H1 (cell line): ENCODE data around the gene RAB35. TPM values are rescaled to one million over a fixed set of nuclear protein-coding genes. Genes with fewer than 3 reads are reported as not detected.

Experiments
- CTCF ChIA-PET: fragments of 300-600 bp; sonication (Branson Sonifier 250); formaldehyde crosslinking; loops from one replicate; lab custom pipeline; 2021; ENCODE audit not compliant: partially characterized antibody; lab: Charles Lee
- POLR2A ChIA-PET: fragments of 300-600 bp; sonication (Branson Sonifier 250); formaldehyde crosslinking; loops from one replicate; lab custom pipeline; 2021; ENCODE audit warnings: inconsistent platforms; ENCODE audit not compliant: partially characterized antibody; lab: Charles Lee
- DNase-seq, 2 experiments: peaks; one replicate each; pipeline versions ENCODE4 v3.0.0 to v3.0.0-alpha.2; 2010 to 2022; ENCODE audit warnings: low spot score in 2 of 2, low read depth in 1 of 2, mixed read lengths in 1 of 2
- FAIRE-seq: peaks from 2 replicates; lab custom pipeline; 2011; peaks lifted over from hg19 to GRCh38; lab: Jason Lieb, UNC
- H2AFZ ChIP-seq: 2 replicates; pipeline ENCODE4 v1.8.1; 2012; ENCODE audit warnings: low read length, inconsistent platforms
- H2AK5ac ChIP-seq: 2 replicates; pipeline ENCODE4 v1.6.1; 2013; ENCODE audit warnings: low read depth, low read length
- H2BK120ac ChIP-seq: replicated peaks from 2 replicates; pipeline ENCODE3; 2013; ENCODE audit warnings: low read depth, low read length, inconsistent platforms
- H2BK12ac ChIP-seq: 2 replicates; pipeline ENCODE4 v1.6.1; 2013; ENCODE audit warnings: low read depth, low read length
- H2BK15ac ChIP-seq: 2 replicates; pipeline ENCODE4 v1.6.1; 2013; ENCODE audit warnings: low read length
- H2BK20ac ChIP-seq: 2 replicates; pipeline ENCODE4 v1.6.1; 2013; ENCODE audit warnings: low read length
- H2BK5ac ChIP-seq: 2 replicates; pipeline ENCODE4 v1.6.1; 2013; ENCODE audit warnings: low read depth, low read length
- H3K14ac ChIP-seq: 2 replicates; pipeline ENCODE4 v1.6.1; 2013; ENCODE audit warnings: inconsistent platforms; ENCODE audit not compliant: insufficient read length
- H3K18ac ChIP-seq: 2 replicates; pipeline ENCODE4 v1.6.1; 2013; ENCODE audit warnings: low read length; ENCODE audit errors: extremely low read depth
- H3K23ac ChIP-seq: 2 replicates; pipeline ENCODE4 v1.6.1; 2013; ENCODE audit warnings: inconsistent platforms; ENCODE audit not compliant: insufficient read length
- H3K23me2 ChIP-seq: 2 replicates; pipeline ENCODE4 v1.6.1; 2013; ENCODE audit warnings: low read depth, low read length
- H3K27ac ChIP-seq: 2 replicates; pipeline ENCODE4 v1.6.1; 2011; ENCODE audit warnings: low read depth, low read length, inconsistent platforms
- H3K27me3 ChIP-seq, 4 experiments: replicated peaks in 1 of 4; 1 replicate in 1 of 4; 2 replicates in 3 of 4; pipeline versions ENCODE4 v1.6.1 to v1.8.1; 2011 to 2013; ENCODE audit warnings: low read length in 3 of 4, mild to moderate bottlenecking in 3 of 4, inconsistent platforms in 2 of 4, mixed read lengths in 2 of 4, moderate library complexity in 1 of 4; ENCODE audit not compliant: control insufficient read depth in 3 of 4, insufficient read depth in 3 of 4; ENCODE audit errors: extremely low read depth in 1 of 4
- H3K36me3 ChIP-seq, 4 experiments: 2 replicates each; pipeline versions ENCODE4 v1.6.1 to v1.8.1; 2011 to 2013; ENCODE audit warnings: mild to moderate bottlenecking in 4 of 4, low read length in 3 of 4, moderate library complexity in 2 of 4, control low read depth in 1 of 4, inconsistent platforms in 1 of 4; ENCODE audit not compliant: insufficient read depth in 4 of 4, control insufficient read depth in 2 of 4
- H3K4ac ChIP-seq: replicated peaks from 2 replicates; pipeline ENCODE3; 2013; ENCODE audit warnings: low read length, low read depth, mixed read lengths, inconsistent platforms; ENCODE audit not compliant: insufficient read length
- H3K4me1 ChIP-seq, 4 experiments: replicated peaks in 1 of 4; 1 replicate in 1 of 4; 2 replicates in 3 of 4; pipeline versions ENCODE4 v1.6.1 to v1.8.1; 2011 to 2013; ENCODE audit warnings: low read length in 3 of 4, inconsistent platforms in 2 of 4, mixed read lengths in 1 of 4; ENCODE audit not compliant: insufficient read depth in 4 of 4, control insufficient read depth in 3 of 4
- H3K4me2 ChIP-seq, 2 experiments: 2 replicates each; pipeline versions ENCODE4 v1.6.1 to v1.8.1; 2011 to 2013; ENCODE audit warnings: low read depth in 2 of 2, low read length in 2 of 2, control low read depth in 1 of 2, inconsistent platforms in 1 of 2, mild to moderate bottlenecking in 1 of 2; ENCODE audit not compliant: insufficient read depth in 1 of 2
- H3K4me3 ChIP-seq, 4 experiments: fragments of 200-600, 300-600 bp in 1 of 4; sonication (generic), shearing (Covaris generic), sonication (Bioruptor Twin) in 1 of 4; 2 replicates each; pipeline versions ENCODE4 v1.5.1 to v1.8.1; 2011 to 2016; ENCODE audit warnings: low read length in 4 of 4, low read depth in 3 of 4, control low read depth in 2 of 4, inconsistent platforms in 2 of 4, mild to moderate bottlenecking in 2 of 4, mixed read lengths in 1 of 4, moderate library complexity in 1 of 4; ENCODE audit not compliant: insufficient read depth in 2 of 4; ENCODE audit errors: extremely low read depth in 1 of 4
- H3K56ac ChIP-seq: replicated peaks from 2 replicates; pipeline ENCODE3; 2013; ENCODE audit warnings: low read depth, mild to moderate bottlenecking, mixed read lengths, low read length, inconsistent platforms; ENCODE audit not compliant: insufficient read length
- H3K79me1 ChIP-seq: 2 replicates; pipeline ENCODE4 v1.6.1; 2013; ENCODE audit warnings: low read depth, low read length, control low read depth
- H3K79me2 ChIP-seq, 2 experiments: 2 replicates each; pipeline versions ENCODE4 v1.6.1 to v1.8.1; 2012 to 2013; ENCODE audit warnings: low read length in 2 of 2, mild to moderate bottlenecking in 2 of 2, inconsistent platforms in 1 of 2; ENCODE audit not compliant: insufficient read depth in 2 of 2, control insufficient read depth in 1 of 2
- H3K9ac ChIP-seq, 4 experiments: replicated peaks in 1 of 4; 1 replicate in 1 of 4; 2 replicates in 3 of 4; pipeline versions ENCODE4 v1.6.1 to v1.8.1; 2011 to 2013; ENCODE audit warnings: low read depth in 3 of 4, low read length in 3 of 4, control low read depth in 2 of 4, mild to moderate bottlenecking in 2 of 4, moderate library complexity in 2 of 4, inconsistent platforms in 1 of 4; ENCODE audit errors: extremely low read depth in 1 of 4
- H3K9me3 ChIP-seq, 2 experiments: 2 replicates each; pipeline versions ENCODE4 v1.6.1 to v1.8.1; 2012 to 2013; ENCODE audit warnings: mild to moderate bottlenecking in 2 of 2, moderate library complexity in 2 of 2, control low read depth in 1 of 2, inconsistent platforms in 1 of 2, low read depth in 1 of 2, low read length in 1 of 2, mixed read lengths in 1 of 2; ENCODE audit not compliant: insufficient read depth in 2 of 2
- H4K20me1 ChIP-seq, 2 experiments: replicated peaks in 1 of 2; 2 replicates each; pipeline versions ENCODE3 to v1.8.1; 2011 to 2013; ENCODE audit warnings: inconsistent platforms in 2 of 2, low read length in 2 of 2, mild to moderate bottlenecking in 1 of 2; ENCODE audit not compliant: insufficient read depth in 2 of 2, control insufficient read depth in 1 of 2
- H4K5ac ChIP-seq: 2 replicates; pipeline ENCODE4 v1.6.1; 2013; ENCODE audit warnings: low read length, low read depth, mixed read lengths, inconsistent platforms; ENCODE audit not compliant: insufficient read length
- H4K8ac ChIP-seq: 2 replicates; pipeline ENCODE4 v1.8.0; 2013; ENCODE audit warnings: mild to moderate bottlenecking, moderate library complexity, low read length, inconsistent platforms; ENCODE audit not compliant: insufficient read depth; ENCODE audit errors: extremely low read depth
- H4K91ac ChIP-seq: replicated peaks from 2 replicates; pipeline ENCODE3; 2013; ENCODE audit warnings: low read length, mixed read lengths, inconsistent platforms; ENCODE audit not compliant: insufficient read length
- BRCA1 ChIP-seq: IDR thresholded peaks from 2 replicates; pipeline ENCODE4 v1.6.1; 2012; ENCODE audit warnings: low read depth, low read length, improper control_type of control experiment
- CTCF ChIP-seq, 3 experiments: IDR thresholded peaks; 1 replicate in 2 of 3; 2 replicates in 1 of 3; pipeline versions ENCODE4 v1.5.1 to v1.6.1; 2011; ENCODE audit warnings: low read length in 3 of 3, mild to moderate bottlenecking in 3 of 3, inconsistent platforms in 2 of 3, low read depth in 1 of 3, moderate library complexity in 1 of 3; ENCODE audit not compliant: insufficient read depth in 1 of 3; ENCODE audit errors: control extremely low read depth in 1 of 3
- EZH2 ChIP-seq: fragments of 200-600 bp; sonication (generic); IDR thresholded peaks from 2 replicates; pipeline ENCODE4 v1.7.1; 2012; ENCODE audit warnings: low read depth, mild to moderate bottlenecking, moderate library complexity, low read length, inconsistent platforms; ENCODE audit not compliant: severe bottlenecking
- NANOG ChIP-seq: IDR thresholded peaks from 2 replicates; pipeline ENCODE4 v1.6.1; 2011; ENCODE audit warnings: low read length, low read depth, mild to moderate bottlenecking, inconsistent platforms; ENCODE audit not compliant: insufficient read depth, poor library complexity, severe bottlenecking
- POLR2AphosphoS5 ChIP-seq: IDR thresholded peaks from 2 replicates; pipeline ENCODE4 v1.6.1; 2011; ENCODE audit warnings: low read depth, low read length
- SIRT6 ChIP-seq: IDR thresholded peaks from one replicate; pipeline ENCODE4 v1.7.1; 2012; ENCODE audit warnings: low read length, inconsistent platforms
- YY1 ChIP-seq: IDR thresholded peaks from 2 replicates; pipeline ENCODE4 v1.6.1; 2011; ENCODE audit warnings: low read depth, mild to moderate bottlenecking, low read length
- WGBS, 2 experiments: shearing (Covaris generic) in 1 of 2; methylation state at CpG; one replicate each; pipeline versions ENCODE4 v1.1.6 to v1.1.7; 2013 to 2015; ENCODE audit warnings: low lambda C conversion rate in 2 of 2, mixed read lengths in 2 of 2, inconsistent platforms in 1 of 2, low coverage in 1 of 2, missing lambda C conversion rate in 1 of 2; ENCODE audit not compliant: insufficient replicate concordance in 2 of 2, insufficient coverage in 1 of 2, insufficient read length in 1 of 2; ENCODE audit errors: extremely low coverage in 1 of 2, missing lambda C conversion rate in 1 of 2; 5-methylcytosine and 5-hydroxymethylcytosine counted together
- polyA plus RNA-seq, 7 experiments: library from polyadenylated mRNA; depleted of rRNA in 3 of 7; stranded (reverse) in 5 of 7; unstranded in 2 of 7; fragments of >200 nt in 5 of 7; fragments of 200-250 nt in 2 of 7; gene quantifications; 1 replicate in 5 of 7; 2 replicates in 1 of 7; 4 replicates in 1 of 7; pipeline versions ENCODE4 v1.2.1 to v1.2.3, GENCODE V29; 2011 to 2013; ENCODE audit warnings: missing spikeins in 2 of 7, mixed read lengths in 2 of 7
- total RNA-seq: library from RNA; stranded (reverse); fragmentation: NEBNext Ultra II Directional; extraction: Animal tissue kit (Norgen Biotek cat#: 25700); gene quantifications from 2 replicates; pipeline ENCODE4 v1.2.1, GENCODE V29; 2021

Gene RAB35
- total and polyA plus RNA-seq, 2 of the 8 experiments (the other 6 are each of a cell fraction or from before 2014, with no cell fraction given), result 33.4 to 39.0 TPM

GRCh38 chr12:120125029-120125428 is 8.5 kb upstream of the RAB35 start:
- no peak overlapping the region for H4K8ac ChIP-seq
- TF ChIP-seq YY1, result no peak
- TF ChIP-seq CTCF (IDR thresholded peaks at IDR 0.05; ENCODE audit: control extremely low read depth in 1 of 3, insufficient read depth in 1 of 3, low read depth in 1 of 3, low read length in 3 of 3), result no peak
- no peak for TF ChIP-seq BRCA1
- no peak for TF ChIP-seq EZH2
- TF ChIP-seq NANOG, result no peak
- TF ChIP-seq SIRT6, result no peak
- TF ChIP-seq POLR2AphosphoS5, result no peak; the same call in 1 of the 2 replicates

More at GRCh38 chr12:120125029-120125428, 8.5 kb upstream of the RAB35 start:
- peaks cover 0 to 2% (median under 1%) of the 10 kb centered on the region in 4 experiments; a peak in 1 of 7 replicates for H3K4me1 ChIP-seq
- no peak overlapping the region for H3K18ac ChIP-seq
- no peak overlapping the region for H3K4ac ChIP-seq
- no peak overlapping the region for H2BK15ac ChIP-seq
- H2BK12ac ChIP-seq, result no peak overlapping the region
- no peak overlapping the region for H2AFZ ChIP-seq
- peaks cover 0 to 2% of the 10 kb centered on the region in 2 experiments for H4K20me1 ChIP-seq
- CTCF ChIA-PET, result interaction anchor here (1.2 to 1.5 kb wide), 4 partner anchors 10 to 43 kb away, joined by 3 read pairs; no protein-coding TSS in a partner anchor
- H3K23me2 ChIP-seq, result no peaks in the 10 kb centered on the region
- H2BK120ac ChIP-seq, result no peak overlapping the region
- DNase-seq, result no peak
- no peak overlapping the region for H3K4me2 ChIP-seq
- no peak overlapping the region for H3K14ac ChIP-seq
- WGBS, 2 experiments, result 86% methylated on average over 4 of the region's 4 CpGs; no CpG with 5 or more reads in 1 of the 2 experiments
- no peak for FAIRE-seq
- H3K23ac ChIP-seq, result no peak overlapping the region
- peaks cover 17 to 36% (median 29%) of the 10 kb centered on the region in 4 experiments for H3K36me3 ChIP-seq
- no peaks in the 10 kb centered on the region for H3K79me1 ChIP-seq
- H4K5ac ChIP-seq, result no peak overlapping the region
- no peak overlapping the region for H3K56ac ChIP-seq
- no peaks in the 10 kb centered on the region for H3K9me3 ChIP-seq
- H3K27me3 ChIP-seq, result no peaks in the 10 kb centered on the region; a peak in 1 of 7 replicates
- H3K79me2 ChIP-seq, result no peaks in the 10 kb centered on the region
- POLR2A ChIA-PET, result interaction anchor here (0.8 to 16.6 kb wide), 12 partner anchors 9 to 168 kb away, joined by 3 to 266 read pairs (median 7); partner anchors contain the start of genes GCN1, RAB35, RNU4-1 and RNU4-2
- H3K27ac ChIP-seq, result no peak overlapping the region
- H3K9ac ChIP-seq, result no peak overlapping the region
- H2BK5ac ChIP-seq, result no peak overlapping the region
- no peak overlapping the region for H3K4me3 ChIP-seq
- no peak overlapping the region for H2AK5ac ChIP-seq
- H2BK20ac ChIP-seq, result no peak overlapping the region
- no peak overlapping the region for H4K91ac ChIP-seq
